ENCODE measurements around the gene ZNF385B.
"Not testable (repeated sequence)": the region's sequence is repeated elsewhere in the genome, so short reads cannot be mapped to it uniquely, and the experiment has no call there.

The ZNF385B gene

GRCh38 chr2:179802051-179802882, 59.1 kb downstream of the ZNF385B start:
- no peak for DNase-seq (ENCODE audit: low read depth)

- no peak for DNase-seq (ENCODE audit: low read depth)
Observed at GRCh38 chr2:179800776-179801175, 60.6 kb downstream of the ZNF385B start.

- DNase-seq (ENCODE audit: low read depth): no peak
Observed at GRCh38 chr2:179796213-179797007, 65.0 kb downstream of the ZNF385B start.

- DNase-seq (ENCODE audit: low read depth): no peak
Observed at GRCh38 chr2:179793902-179794301, 67.5 kb downstream of the ZNF385B start.

GRCh38 chr2:179793238-179793637, 68.2 kb downstream of the ZNF385B start:
- DNase-seq (ENCODE audit: low read depth): no peak

- no peak for DNase-seq (ENCODE audit: low read depth)
Observed at GRCh38 chr2:179790235-179791217, 70.9 kb downstream of the ZNF385B start.

- DNase-seq (ENCODE audit: low read depth): no peak
Observed at GRCh38 chr2:179788104-179788503, 73.3 kb downstream of the ZNF385B start.

GRCh38 chr2:179787601-179788000, 73.8 kb downstream of the ZNF385B start:
- DNase-seq (ENCODE audit: low read depth): no peak

GRCh38 chr2:179785902-179786301, 75.5 kb downstream of the ZNF385B start:
- DNase-seq (ENCODE audit: low read depth): no peak

GRCh38 chr2:179782346-179782745, 79.1 kb downstream of the ZNF385B start:
- DNase-seq (ENCODE audit: low read depth): not testable (repeated sequence)

- DNase-seq (ENCODE audit: low read depth): no peak
Observed at GRCh38 chr2:179773986-179774385, 87.4 kb downstream of the ZNF385B start.

- DNase-seq (ENCODE audit: low read depth): no peak
Observed at GRCh38 chr2:179772346-179772745, 89.1 kb downstream of the ZNF385B start.

GRCh38 chr2:179771791-179772190, 89.6 kb downstream of the ZNF385B start:
- DNase-seq (ENCODE audit: low read depth): no peak

GRCh38 chr2:179770029-179770428, 91.4 kb downstream of the ZNF385B start:
- DNase-seq (ENCODE audit: low read depth): no peak

- DNase-seq (ENCODE audit: low read depth): no peak
Observed at GRCh38 chr2:179769323-179769722, 92.1 kb downstream of the ZNF385B start.

GRCh38 chr2:179768765-179769164, 92.6 kb downstream of the ZNF385B start:
- DNase-seq (ENCODE audit: low read depth): peak; percentile 12

- DNase-seq (ENCODE audit: low read depth): no peak
Observed at GRCh38 chr2:179765666-179766065, 95.7 kb downstream of the ZNF385B start.

- no peak for DNase-seq (ENCODE audit: low read depth)
Observed at GRCh38 chr2:179764710-179765109, 96.7 kb downstream of the ZNF385B start.

- no peak for DNase-seq (ENCODE audit: low read depth)
Observed at GRCh38 chr2:179758636-179759035, 102.8 kb downstream of the ZNF385B start.

GRCh38 chr2:179751163-179751809, 110.1 kb downstream of the ZNF385B start:
- peak; percentile 38 for DNase-seq (ENCODE audit: low read depth)

- peak; percentile 82 for DNase-seq (ENCODE audit: low read depth)
Observed at GRCh38 chr2:179749210-179749609, 112.2 kb downstream of the ZNF385B start.
